ENCODE measurements around the gene SERPING1.

SERPING1 gene

DNA sequence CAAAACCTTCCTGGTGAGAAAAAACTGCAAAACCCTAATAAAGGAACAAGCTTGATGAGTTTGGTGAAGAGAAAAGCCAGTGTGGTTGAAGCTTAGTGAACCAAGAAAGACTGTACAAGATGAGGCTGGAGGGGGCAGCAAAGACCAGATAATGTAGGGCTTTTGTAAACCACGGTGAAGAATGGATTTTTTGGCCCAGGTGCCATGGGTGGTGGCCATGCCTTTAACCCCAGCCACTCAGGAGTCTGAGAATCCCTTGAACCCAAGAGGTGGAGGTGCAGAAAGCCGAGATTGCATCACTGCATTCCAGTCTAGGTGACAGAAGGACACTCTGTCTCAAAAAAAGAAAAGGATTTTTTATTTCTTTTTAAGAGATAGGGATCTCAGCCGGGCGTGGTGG lies 65.4 kb downstream of the SERPING1 start:
- no peak for DNase-seq (ENCODE audit: low spot score)
- TF ChIP-seq, protein P1, sequence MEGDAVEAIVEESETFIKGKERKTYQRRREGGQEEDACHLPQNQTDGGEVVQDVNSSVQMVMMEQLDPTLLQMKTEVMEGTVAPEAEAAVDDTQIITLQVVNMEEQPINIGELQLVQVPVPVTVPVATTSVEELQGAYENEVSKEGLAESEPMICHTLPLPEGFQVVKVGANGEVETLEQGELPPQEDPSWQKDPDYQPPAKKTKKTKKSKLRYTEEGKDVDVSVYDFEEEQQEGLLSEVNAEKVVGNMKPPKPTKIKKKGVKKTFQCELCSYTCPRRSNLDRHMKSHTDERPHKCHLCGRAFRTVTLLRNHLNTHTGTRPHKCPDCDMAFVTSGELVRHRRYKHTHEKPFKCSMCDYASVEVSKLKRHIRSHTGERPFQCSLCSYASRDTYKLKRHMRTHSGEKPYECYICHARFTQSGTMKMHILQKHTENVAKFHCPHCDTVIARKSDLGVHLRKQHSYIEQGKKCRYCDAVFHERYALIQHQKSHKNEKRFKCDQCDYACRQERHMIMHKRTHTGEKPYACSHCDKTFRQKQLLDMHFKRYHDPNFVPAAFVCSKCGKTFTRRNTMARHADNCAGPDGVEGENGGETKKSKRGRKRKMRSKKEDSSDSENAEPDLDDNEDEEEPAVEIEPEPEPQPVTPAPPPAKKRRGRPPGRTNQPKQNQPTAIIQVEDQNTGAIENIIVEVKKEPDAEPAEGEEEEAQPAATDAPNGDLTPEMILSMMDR (IDR thresholded peaks at IDR 0.05; ENCODE audit: borderline replicate concordance, control extremely low read depth, extremely low read depth, insufficient read depth, missing control alignments): peak; percentile 36
- in situ Hi-C loops (cut with MboI; ENCODE audit: low sequenced_read_pairs, unreplicated experiment): loop anchor here (25.0 kb wide), 2 partner anchors 149 to 849 kb away; partner anchors contain the start of gene OR5B21

DNA sequence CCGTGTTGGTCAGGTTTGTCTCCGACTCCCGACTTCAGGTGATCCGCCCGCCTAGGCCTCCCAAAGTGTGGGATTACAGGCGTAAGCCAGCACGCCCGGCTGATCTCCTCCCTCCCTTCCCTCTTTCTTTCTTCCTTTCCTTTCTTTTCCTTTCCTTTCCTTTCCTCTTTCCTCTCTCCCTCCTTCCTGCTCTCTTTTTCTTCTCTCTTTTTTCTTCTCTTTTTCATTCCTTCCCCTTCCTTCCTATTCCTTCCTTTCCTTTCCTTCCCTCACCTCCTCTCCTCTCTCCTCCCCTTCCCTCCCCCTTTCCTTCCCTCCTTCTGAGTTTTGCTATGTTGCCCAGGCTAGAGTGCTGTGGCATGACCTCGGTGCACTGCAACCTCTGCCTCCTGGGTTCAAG lies 66.5 kb downstream of the SERPING1 start:
- in situ Hi-C loops (cut with MboI; ENCODE audit: low sequenced_read_pairs, unreplicated experiment): loop anchor here (25.0 kb wide), 2 partner anchors 148 to 848 kb away; partner anchors contain the start of gene OR5B21
- TF ChIP-seq, protein P1 (IDR thresholded peaks at IDR 0.05; ENCODE audit: borderline replicate concordance, control extremely low read depth, extremely low read depth, insufficient read depth, missing control alignments): no peak
- no peak for DNase-seq (ENCODE audit: low spot score)

Measured in GM13976 (cell line).